KOPT-K1 (cell line): ENCODE results near the gene RPS17.

ENCODE experiments used
- H3K27ac ChIP-seq: fragments of 200-600 bp; sonication (generic); 2 replicates; pipeline ENCODE4 v1.5.1; 2016; ENCODE audit warnings: antibody characterized with exemption, mild to moderate bottlenecking, low read depth, low read length; ENCODE audit not compliant: poor library complexity, severe bottlenecking
- H3K36me3 ChIP-seq: fragments of 200-600 bp; sonication (generic); 2 replicates; pipeline ENCODE4 v1.5.1; 2017; ENCODE audit warnings: antibody characterized with exemption, mild to moderate bottlenecking, low read length, moderate library complexity; ENCODE audit not compliant: insufficient read depth
- H3K9me3 ChIP-seq: fragments of 200-600 bp; sonication (generic); 2 replicates; pipeline ENCODE4 v1.5.1; 2017; ENCODE audit warnings: antibody characterized with exemption, low read length, mild to moderate bottlenecking; ENCODE audit not compliant: insufficient read depth, poor library complexity, severe bottlenecking

The RPS17 gene

DNA sequence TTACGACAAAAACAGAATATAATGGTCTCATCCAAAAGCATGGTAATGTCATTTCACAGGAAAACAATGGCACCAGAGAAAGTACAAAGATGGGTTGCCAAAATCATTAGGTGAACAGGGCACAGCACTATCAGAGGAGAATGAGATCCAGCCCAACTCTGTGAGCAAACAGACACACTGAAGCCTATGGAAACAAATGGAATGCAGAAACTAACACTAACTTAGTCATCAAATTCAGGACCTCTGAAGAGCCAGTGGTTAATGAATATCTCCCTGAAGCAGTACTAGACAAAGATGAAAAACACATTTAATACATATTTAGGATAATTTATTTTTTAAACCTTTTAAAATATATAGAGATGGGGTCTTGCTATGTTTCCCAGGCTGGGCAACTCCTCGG, 14.6 kb upstream of the RPS17 start:
- H3K27ac ChIP-seq: no peak overlapping the region

DNA sequence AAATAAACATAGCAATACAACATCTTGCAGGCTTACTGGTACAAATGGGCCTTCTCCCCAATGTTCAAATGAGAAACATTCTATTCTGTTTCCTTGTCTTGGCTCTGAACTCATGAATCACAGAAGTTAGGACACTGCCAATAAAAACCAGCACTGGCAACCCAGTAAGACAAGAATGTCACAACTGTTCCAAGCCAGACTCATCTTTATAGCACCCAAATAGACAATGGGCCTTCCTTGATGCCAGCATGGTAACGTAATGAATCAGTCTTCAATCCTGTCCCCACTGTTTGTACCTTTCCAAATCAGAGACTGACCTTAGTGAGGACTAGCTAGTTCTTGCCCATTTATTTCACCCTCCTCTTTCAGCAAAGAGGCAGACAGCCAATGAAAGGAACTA, 14.1 kb upstream of the RPS17 start:
- H3K9me3 ChIP-seq: no peaks in the 10 kb centered on the region
- no peaks in the 10 kb centered on the region for H3K36me3 ChIP-seq
- no peak overlapping the region for H3K27ac ChIP-seq

More for the DNA sequence above, 14.6 kb upstream of the RPS17 start:
- Histone ChIP-seq H3K9me3 (no peaks in the 10 kb centered on the region), H3K36me3 (no peaks in the 10 kb centered on the region)

DNA sequence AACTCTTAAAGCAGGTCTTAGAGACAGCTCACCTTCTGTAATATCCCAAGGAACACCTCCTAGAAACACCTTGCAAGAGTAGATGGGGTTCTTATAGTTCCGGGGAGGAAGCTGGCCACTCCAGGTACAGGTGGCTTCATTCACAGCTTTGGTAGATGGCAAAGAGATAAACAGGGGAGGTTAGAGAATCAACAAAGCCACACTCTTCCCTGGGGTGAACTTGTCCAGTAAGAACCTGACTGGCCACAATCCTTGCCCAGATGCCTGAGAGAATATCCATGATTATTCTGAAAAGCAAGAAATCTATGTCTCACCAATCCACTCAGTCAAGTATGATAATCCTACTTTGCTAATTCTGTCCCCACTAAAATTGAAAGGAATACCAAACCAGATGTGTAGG, 13.6 kb upstream of the RPS17 start:
- Histone ChIP-seq H3K27ac (no peak overlapping the region), H3K36me3 (no peaks in the 10 kb centered on the region), H3K9me3 (no peaks in the 10 kb centered on the region)

DNA sequence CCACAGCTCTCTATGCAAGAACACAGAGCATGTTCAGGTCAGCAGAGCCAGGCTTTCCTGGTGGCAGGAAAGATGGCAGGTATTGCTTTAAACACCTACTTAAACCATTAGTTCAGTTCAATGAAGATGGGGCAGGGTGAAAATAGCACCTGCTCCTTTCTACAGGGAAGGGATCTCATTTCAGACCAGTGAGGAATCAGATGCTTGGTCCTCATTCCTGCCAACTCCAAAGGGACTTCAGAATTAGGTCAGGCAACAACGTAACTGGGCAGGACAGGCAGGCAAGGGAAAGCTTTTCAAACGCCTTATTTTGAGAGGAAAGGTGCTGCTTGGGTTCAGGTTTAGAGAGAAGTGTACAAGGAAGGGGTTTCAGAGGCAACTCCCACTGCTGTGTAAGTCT, 12.6 kb upstream of the RPS17 start:
- H3K27ac ChIP-seq: no peak overlapping the region
- H3K36me3 ChIP-seq: no peaks in the 10 kb centered on the region
- H3K9me3 ChIP-seq: no peaks in the 10 kb centered on the region

DNA sequence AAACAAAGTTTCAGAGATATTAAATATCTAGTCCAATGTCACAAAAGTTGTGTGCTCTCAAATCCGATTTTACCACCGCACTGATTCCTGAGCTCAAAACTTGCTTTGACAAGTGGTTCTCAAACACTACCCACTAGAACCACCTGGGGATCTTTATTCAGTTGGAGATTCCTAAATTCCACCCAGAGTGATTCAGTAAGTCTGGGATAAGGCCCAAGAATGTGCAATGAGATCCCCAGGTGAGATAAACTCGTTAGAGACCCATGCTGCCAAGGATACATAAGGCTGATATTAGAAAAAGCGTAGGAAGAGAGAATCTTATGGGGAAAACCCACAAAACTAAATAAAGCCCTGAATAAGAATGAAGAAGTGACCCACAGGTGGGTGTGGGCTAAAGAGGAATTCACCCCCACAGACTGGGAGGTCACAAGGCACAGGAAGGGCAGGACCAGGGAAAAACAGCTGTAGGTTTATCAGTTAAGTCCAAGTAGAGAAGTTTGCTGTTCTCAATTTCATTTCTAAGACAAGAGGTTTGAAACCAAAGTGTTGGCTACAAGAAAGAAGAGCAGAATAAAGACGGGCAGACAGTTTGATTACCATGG, 11.5 kb upstream of the RPS17 start:
- Histone ChIP-seq H3K9me3 (no peaks in the 10 kb centered on the region), H3K36me3 (no peaks in the 10 kb centered on the region), H3K27ac (no peak overlapping the region)

DNA sequence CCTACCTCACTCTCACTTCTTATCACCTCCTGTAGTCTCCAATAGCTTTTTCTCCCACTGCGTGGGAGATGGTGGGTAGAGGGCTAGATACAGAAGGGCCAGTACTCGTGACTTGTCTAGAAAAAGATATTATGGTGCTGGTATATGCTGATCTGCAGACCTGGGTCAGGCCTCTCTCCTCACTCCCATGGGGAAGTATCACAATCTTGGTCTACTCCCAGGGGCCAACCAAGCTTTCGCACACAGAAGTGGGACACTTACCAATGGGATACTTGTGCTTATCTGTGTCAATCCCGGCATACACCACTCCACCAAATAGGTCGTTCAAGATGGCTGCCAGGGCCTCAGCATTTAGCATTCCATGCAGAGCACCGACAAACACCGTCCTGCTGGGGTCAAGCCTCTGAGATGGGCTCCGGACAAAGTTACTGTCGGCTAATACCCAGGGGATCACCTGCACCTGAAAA, 9.0 kb upstream of the RPS17 start:
- no peak overlapping the region for H3K27ac ChIP-seq
- no peaks in the 10 kb centered on the region for H3K9me3 ChIP-seq
- H3K36me3 ChIP-seq: no peaks in the 10 kb centered on the region

DNA sequence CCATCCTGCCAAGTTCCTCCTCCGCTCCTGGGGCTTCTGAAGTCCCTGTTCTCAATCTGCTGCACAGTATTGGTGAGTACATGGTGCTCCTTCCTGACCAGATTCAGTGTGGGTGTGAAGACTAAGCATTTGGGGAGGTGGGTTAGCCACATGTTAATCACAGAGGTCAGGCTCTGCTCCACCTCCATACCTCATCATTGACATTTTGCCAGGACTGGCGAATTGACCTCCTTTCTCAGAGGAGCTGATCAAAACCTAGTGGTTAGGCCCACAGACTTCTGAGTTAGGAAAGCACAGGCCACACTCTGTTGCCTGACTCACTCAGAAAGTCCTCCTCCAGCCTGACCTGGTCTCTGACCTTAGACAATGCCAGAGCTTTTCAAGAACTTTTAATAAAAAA, 8.4 kb upstream of the RPS17 start:
- no peaks in the 10 kb centered on the region for H3K36me3 ChIP-seq
- no peaks in the 10 kb centered on the region for H3K9me3 ChIP-seq
- H3K27ac ChIP-seq: no peak overlapping the region

DNA sequence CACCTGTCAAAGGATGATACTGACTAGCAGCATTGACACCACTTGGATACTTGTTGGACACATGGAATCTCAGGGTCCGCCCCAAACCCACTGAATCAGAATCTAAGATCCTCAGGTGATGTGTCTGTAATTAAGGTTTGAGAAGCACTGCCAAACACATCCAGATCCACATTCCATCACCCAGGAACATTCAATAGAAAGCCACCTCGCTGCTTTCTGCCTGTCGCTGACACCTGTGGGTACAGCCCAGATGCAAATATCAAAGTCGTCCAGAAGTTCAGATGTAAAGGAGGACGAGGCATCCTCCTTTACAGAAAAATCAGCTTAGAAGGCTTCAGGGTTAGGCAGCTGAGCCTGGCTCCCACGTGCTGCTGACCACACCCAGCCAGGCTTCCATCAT, 5.2 kb upstream of the RPS17 start:
- Histone ChIP-seq H3K9me3 (no peaks in the 10 kb centered on the region), H3K27ac (no peak overlapping the region), H3K36me3 (no peaks in the 10 kb centered on the region)

DNA sequence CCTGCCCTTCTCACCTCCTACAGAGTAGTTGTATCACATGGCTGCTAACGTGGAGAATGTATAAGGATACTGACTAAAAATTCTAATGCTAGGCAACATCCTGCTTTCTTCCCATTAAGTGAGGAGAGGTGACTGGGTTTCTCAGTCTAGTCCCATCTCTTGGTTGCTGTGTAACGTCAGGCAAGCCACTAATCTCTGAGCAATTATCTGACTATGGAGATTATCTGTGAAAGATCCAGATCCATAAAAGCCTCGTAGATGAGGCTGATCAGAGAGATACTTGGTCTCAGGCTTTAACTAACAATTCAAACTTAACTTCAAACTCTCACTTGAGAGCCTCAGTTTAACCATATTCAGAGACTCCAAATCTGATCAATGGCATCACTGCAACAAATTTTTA, 4.7 kb upstream of the RPS17 start:
- no peak overlapping the region for H3K27ac ChIP-seq
- H3K36me3 ChIP-seq: no peaks in the 10 kb centered on the region
- H3K9me3 ChIP-seq: no peaks in the 10 kb centered on the region

DNA sequence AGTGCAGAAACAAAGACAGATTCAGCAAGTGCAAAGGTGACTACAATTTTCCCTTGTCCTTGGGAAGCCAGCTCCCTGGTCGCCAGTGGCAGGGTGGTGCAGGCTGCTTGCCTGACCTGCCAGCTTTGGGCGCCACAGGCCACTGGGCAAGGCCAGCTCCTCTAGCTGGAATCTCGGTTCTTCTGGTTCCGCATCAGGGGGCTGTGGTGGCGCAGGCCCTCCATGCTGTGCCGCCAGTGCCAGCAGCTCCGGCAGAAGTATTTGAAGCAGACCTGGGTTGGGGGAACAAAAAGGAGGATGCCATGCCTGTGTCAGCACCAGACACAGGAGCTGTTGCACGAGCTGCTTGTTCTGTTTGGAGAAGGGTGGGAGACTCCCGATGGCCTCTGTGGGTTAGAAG, 4.2 kb upstream of the RPS17 start:
- Histone ChIP-seq H3K27ac (no peak overlapping the region), H3K36me3 (no peaks in the 10 kb centered on the region), H3K9me3 (no peaks in the 10 kb centered on the region)

DNA sequence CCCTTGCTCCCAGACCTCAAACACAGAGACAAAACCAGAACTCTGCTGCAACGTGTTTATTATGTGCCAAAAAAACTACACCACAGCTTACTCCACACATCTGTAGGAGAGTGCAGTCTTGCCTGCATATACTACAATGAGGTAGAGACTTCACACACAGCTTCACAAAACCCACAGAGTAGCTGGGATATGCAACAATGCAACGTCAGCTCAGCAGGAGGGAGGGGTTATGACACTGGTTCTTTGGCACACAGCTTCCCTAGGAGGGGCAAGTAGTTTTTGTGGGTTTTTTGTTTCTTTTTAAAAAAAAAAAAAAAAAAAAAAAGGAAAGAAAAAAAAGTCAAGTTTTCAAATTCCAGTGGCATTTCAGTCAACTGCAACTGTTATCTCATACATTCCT, 2.9 kb upstream of the RPS17 start:
- Histone ChIP-seq H3K36me3 (peaks cover 12% of the 10 kb centered on the region), H3K27ac (no peak overlapping the region), H3K9me3 (no peaks in the 10 kb centered on the region)

DNA sequence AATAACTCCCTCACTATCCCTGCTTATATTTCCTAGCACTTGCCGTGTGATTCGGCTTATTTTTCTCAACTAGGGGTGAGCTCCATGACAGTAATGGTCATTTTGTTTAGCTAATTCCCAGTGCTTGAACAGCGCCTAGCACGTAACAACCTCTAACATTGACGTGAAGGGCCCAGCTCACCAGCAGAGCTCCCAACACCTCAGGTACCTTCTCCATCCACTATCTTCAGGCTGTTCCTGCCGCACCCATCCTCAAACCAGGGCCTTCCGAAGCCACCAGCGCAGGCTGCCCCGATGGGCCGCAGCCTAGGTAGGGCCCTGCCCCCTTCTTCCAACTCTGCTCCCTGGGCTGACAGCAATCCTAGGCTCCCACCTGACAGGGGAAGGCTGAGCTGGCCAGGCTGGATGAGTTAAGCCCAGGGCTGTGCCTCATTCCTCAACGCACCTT, 751 bp upstream of the RPS17 start:
- Histone ChIP-seq H3K36me3 (peaks cover 34% of the 10 kb centered on the region), H3K9me3 (no peaks in the 10 kb centered on the region), H3K27ac (peak overlapping the region; percentile 72)

DNA sequence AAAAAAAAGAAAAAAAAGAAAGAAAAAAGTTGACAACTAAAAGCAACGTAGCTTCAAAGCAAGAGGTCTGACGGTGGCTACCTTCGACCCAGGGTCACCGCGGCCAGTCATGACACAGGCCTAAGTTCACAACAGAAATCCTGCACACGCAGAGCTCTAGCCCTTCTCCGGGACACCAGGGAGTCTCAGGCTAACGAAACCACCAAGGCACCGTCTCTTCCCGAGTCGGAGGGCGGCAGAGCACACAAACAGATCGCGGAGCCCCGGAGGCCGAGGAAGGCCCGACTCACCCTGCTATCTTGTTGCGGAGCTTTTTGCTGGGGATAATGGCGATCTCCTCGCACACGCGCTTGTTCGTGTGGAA, 584 bp downstream of the RPS17 start:
- Histone ChIP-seq H3K36me3 (peaks cover 45% of the 10 kb centered on the region), H3K9me3 (no peaks in the 10 kb centered on the region), H3K27ac (peak overlapping the region; percentile 79)

DNA sequence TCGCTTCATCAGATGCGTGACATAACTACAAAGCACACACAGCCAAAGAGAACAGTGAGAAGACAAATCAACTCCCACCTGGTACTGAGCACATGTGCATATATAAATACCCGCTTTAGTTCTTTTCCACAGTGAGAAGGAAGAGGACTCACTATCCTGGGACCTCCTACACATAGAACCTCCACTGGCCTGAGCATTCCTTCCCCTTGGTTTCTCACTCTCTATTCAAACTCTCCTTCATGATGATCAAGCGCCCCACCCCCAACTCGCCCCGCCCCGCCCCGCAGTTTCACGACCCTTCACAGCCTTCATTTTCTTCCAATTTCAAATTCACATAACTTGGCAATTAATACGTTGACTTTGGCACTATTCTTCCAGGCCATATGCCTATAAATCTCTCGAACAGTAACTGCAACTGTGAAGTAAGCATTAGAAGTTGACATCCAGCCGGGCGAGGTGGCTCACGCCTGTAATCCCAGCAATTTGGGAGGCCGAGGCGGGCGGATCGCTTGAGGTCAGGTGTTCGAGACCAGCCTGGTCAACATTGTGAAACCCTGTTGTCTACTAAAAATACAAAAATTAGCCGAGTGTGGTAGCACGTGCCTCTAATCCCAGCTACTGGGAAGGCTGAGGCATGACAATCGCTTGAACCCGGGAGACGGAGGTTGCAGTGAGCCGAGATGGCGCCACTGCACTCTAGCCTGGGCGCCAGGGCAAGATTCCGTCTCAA, 1.1 kb downstream of the RPS17 start:
- H3K27ac ChIP-seq: peak overlapping the region; percentile 79
- H3K36me3 ChIP-seq: peaks cover 51% of the 10 kb centered on the region
- H3K9me3 ChIP-seq: no peaks in the 10 kb centered on the region

DNA sequence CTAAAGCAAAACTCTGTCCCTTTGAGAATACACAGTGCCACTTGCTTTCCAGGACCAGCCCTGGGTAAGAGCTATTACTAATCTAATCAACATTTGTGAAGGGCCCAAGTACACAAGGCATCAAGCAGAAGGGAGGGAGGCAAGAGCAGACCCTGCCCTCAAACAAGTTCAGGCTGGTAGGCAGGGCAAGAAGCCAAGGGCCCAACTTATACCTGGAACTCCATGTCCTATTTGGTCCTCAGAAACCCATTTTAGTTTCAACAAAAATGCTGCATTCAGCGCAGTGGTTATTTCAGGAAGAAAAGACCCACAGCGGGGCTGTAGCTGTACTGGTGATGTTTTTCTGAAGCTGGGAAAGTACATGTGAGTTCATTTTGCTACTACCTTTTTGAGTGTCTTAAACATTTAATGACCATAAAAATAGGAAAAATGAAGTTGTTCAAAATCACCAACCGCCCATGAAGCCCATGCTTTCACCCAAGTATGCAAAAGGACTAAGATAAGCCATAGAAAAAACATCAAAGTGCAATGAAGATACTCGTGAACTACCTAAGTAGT, 2.8 kb downstream of the RPS17 start:
- Histone ChIP-seq H3K27ac (no peak overlapping the region), H3K9me3 (no peaks in the 10 kb centered on the region), H3K36me3 (peaks cover 67% of the 10 kb centered on the region)
